HL-60 (cell line): ENCODE results near the gene CC2D2B.
"Not testable (repeated sequence)": the region's sequence is repeated elsewhere in the genome, so short reads cannot be mapped to it uniquely, and the experiment has no call there.

Experiments used
- DNase-seq, 2 experiments: peaks; one replicate each; pipeline ENCODE4 v3.0.0-alpha.2; 2010 to 2020; ENCODE audit warnings: low read depth in 1 of 2, low spot score in 1 of 2
- H3K27ac ChIP-seq: fragments of 250-450 bp; sonication (Bioruptor Pico); replicated peaks from 2 replicates; pipeline ENCODE4 v1.5.1; 2020; ENCODE audit warnings: mild to moderate bottlenecking, moderate library complexity
- H3K27me3 ChIP-seq: fragments of 250-450 bp; sonication (Bioruptor Pico); 2 replicates; pipeline ENCODE4 v1.5.1; 2021; ENCODE audit warnings: mild to moderate bottlenecking, moderate library complexity; ENCODE audit not compliant: insufficient read depth, poor library complexity, severe bottlenecking
- H3K4me3 ChIP-seq: replicated peaks from 2 replicates; pipeline ENCODE4 v1.5.1; 2011; ENCODE audit warnings: mild to moderate bottlenecking, control low read depth, low read length; ENCODE audit not compliant: insufficient read depth
- GABPA ChIP-seq: IDR thresholded peaks from 2 replicates; pipeline ENCODE4 v1.6.1; 2012; ENCODE audit warnings: low read depth
- POLR2AphosphoS5 ChIP-seq: IDR thresholded peaks from 2 replicates; pipeline ENCODE4 v1.6.1; 2012; ENCODE audit warnings: low read depth
- SPI1 ChIP-seq: IDR thresholded peaks from 2 replicates; pipeline ENCODE4 v1.6.1; 2012; ENCODE audit warnings: low read depth, mild to moderate bottlenecking, borderline replicate concordance
- TF ChIP-seq, protein P1 (sequence below): IDR thresholded peaks from one replicate; pipeline ENCODE4 v1.5.1; 2011; ENCODE audit warnings: low read length, control low read depth, inconsistent platforms; ENCODE audit not compliant: insufficient read depth
- TF ChIP-seq, protein P2 (sequence below): IDR thresholded peaks from 2 replicates; pipeline ENCODE4 v1.6.1; 2012; ENCODE audit warnings: low read depth; ENCODE audit not compliant: insufficient replicate concordance

CC2D2B gene

DNA sequence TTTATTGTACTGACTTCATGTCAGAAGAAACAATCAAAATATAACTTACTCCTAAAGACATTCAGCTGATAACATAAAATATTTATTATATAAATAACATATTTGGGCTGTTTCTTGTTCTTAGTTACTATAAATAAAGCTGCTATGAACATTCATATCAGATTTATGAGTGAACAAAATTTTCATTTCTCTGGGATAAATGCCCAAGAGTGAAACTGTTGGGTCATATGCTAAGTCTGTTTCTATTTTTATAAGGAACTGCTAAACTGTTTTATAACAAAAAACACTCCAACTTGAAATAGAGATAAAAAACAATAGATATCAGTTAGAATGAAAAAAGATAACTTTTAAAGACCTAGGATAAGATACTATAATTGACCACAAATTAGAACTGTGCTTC is 26.5 kb upstream of the CC2D2B start:
- no peak for DNase-seq
- TF ChIP-seq SPI1 (no peak), POLR2AphosphoS5 (no peak), GABPA (no peak)
- TF ChIP-seq, protein P1, sequence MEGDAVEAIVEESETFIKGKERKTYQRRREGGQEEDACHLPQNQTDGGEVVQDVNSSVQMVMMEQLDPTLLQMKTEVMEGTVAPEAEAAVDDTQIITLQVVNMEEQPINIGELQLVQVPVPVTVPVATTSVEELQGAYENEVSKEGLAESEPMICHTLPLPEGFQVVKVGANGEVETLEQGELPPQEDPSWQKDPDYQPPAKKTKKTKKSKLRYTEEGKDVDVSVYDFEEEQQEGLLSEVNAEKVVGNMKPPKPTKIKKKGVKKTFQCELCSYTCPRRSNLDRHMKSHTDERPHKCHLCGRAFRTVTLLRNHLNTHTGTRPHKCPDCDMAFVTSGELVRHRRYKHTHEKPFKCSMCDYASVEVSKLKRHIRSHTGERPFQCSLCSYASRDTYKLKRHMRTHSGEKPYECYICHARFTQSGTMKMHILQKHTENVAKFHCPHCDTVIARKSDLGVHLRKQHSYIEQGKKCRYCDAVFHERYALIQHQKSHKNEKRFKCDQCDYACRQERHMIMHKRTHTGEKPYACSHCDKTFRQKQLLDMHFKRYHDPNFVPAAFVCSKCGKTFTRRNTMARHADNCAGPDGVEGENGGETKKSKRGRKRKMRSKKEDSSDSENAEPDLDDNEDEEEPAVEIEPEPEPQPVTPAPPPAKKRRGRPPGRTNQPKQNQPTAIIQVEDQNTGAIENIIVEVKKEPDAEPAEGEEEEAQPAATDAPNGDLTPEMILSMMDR: no peak
- TF ChIP-seq, protein P2, sequence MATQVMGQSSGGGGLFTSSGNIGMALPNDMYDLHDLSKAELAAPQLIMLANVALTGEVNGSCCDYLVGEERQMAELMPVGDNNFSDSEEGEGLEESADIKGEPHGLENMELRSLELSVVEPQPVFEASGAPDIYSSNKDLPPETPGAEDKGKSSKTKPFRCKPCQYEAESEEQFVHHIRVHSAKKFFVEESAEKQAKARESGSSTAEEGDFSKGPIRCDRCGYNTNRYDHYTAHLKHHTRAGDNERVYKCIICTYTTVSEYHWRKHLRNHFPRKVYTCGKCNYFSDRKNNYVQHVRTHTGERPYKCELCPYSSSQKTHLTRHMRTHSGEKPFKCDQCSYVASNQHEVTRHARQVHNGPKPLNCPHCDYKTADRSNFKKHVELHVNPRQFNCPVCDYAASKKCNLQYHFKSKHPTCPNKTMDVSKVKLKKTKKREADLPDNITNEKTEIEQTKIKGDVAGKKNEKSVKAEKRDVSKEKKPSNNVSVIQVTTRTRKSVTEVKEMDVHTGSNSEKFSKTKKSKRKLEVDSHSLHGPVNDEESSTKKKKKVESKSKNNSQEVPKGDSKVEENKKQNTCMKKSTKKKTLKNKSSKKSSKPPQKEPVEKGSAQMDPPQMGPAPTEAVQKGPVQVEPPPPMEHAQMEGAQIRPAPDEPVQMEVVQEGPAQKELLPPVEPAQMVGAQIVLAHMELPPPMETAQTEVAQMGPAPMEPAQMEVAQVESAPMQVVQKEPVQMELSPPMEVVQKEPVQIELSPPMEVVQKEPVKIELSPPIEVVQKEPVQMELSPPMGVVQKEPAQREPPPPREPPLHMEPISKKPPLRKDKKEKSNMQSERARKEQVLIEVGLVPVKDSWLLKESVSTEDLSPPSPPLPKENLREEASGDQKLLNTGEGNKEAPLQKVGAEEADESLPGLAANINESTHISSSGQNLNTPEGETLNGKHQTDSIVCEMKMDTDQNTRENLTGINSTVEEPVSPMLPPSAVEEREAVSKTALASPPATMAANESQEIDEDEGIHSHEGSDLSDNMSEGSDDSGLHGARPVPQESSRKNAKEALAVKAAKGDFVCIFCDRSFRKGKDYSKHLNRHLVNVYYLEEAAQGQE: no peak

DNA sequence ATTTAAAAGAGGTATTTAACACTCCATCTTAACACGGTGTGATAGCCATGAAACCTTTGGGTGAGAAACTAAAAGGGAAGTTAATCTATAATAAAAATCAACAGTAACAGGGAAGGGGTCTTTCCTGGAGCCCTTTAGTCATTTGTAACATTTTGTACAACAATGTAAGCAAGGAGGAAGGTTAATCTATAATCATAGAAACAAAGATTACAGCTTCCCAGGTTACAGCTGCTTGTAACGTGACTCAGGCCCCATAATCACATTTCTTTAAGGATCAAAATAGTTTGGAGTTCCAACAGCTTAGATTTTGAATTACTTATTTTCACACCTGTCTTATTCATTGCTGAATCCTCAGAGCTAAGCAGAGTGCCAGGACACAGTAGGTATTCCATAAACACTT is 17.9 kb upstream of the CC2D2B start:
- TF ChIP-seq POLR2AphosphoS5: no peak
- no peak for DNase-seq
- Histone ChIP-seq H3K27me3 (no peaks in the 10 kb centered on the region), H3K4me3 (no peak overlapping the region), H3K27ac (no peak overlapping the region)

More for the DNA sequence above, 26.5 kb upstream of the CC2D2B start:
- no peak overlapping the region for H3K27ac ChIP-seq
- no peaks in the 10 kb centered on the region for H3K27me3 ChIP-seq
- H3K4me3 ChIP-seq: no peak overlapping the region

DNA sequence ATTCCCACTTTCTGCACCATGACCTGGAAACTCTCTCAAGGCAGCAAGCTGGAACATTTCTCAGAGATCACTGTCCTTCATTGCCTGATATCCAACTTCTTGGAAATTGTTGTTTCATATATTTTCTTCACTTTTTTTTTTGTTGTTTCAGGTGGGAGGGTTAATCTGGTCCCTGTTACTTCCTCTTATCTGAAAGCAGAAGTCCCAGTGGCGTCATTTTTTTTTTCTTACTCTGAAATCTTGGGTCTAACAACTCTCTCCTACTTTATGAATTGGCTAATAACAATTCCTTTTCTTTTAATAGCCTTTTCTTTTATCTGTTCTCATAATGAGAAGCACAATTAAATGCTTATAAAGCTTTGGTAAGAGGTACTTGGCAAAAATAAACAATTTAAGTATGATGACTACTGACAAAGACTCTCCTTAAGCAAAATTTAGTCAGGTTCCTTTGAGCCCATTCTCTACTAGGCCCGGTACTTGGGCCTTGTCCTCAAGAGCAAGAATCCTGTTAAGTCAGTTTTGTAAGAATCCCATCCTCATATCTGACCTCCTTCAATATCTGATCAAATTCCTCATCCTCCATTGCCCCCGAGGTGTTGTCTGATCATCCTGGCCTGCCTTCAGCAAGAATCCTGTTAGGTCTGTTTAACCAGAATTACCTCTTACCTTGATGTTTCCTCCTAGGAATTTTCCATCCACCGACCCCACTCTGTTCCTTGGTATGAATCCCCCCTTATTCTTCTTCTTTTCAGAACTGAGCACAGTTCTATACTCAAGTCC is 11.5 kb upstream of the CC2D2B start:
- H3K27me3 ChIP-seq: no peaks in the 10 kb centered on the region
- TF ChIP-seq SPI1 (peak; percentile 83), GABPA (no peak; the same call in 1 of the 2 replicates)
- peak overlapping the region; percentile 16; the same call in 1 of the 2 replicates for H3K27ac ChIP-seq
- H3K4me3 ChIP-seq: no peak overlapping the region
- peak; percentile 11 to 18 for DNase-seq

DNA sequence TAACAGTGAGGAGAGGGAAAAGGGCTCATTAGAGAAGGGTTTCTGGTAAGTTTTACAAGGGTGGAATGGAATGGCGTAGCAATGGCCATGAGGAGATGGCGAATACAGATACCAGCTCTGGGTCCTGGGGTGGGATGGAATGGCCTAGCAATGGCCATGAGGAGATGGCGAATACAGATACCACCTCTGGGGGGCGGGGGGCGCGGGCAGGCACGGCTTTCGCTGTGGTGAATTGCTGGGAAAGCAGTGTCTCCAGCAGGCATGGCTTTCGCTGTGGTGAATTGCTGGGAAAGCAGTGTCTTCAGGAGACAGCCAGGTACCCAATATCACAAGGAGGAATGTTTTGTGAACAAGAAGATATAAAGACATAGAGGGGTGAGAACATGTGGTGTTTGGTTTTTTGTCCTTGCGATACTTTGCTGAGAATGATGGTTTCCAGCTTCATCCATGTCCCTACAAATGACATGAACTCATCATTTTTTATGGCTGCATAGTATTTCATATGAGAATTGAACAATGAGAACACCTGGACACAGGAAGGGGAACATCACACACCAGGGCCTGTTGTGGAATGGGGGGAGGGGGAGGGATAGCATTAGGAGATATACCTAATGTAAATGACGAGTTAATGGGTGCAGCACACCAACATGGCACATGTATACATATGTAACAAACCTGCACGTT is 1.7 kb upstream of the CC2D2B start:
- H3K27me3 ChIP-seq, H3K4me3 ChIP-seq, H3K27ac ChIP-seq, DNase-seq: not testable (repeated sequence)

DNA sequence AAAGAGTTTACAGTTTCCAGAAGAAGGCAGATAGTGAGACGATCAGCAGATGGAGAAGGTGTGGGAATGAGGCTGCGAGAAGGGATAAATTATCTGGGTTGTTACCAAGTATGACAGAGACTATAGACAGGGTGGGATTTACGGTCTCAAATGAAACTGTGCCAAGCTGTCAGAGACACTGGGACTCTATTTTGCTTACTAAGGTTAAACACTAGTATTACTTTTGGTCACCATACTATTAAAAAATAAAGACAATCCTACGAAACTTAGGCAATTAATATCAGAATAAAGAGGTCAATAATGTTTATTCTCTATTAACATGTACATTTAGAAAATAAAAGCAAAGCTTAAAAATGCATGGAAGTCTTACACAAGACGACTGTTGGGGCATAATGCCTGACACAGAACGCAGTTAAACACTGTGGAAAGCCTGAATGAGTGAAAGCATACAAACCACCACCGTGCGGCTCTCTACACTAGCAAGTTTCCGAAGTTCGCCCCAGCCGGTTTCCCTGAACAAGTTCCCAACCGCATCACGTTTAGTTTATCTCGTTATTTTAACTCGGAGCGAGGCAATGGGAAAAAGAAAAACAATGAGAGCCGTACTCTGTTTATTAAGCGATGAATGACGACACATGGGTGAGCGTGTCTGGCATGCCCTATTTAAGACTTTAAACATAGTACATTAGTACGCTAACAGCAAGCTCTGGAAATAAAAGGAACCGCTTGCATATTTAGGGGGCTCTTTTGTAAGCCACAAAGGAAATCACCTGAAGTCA is 909 bp upstream of the CC2D2B start:
- H3K27ac ChIP-seq: peak overlapping the region; percentile 74
- TF ChIP-seq SPI1: no peak
- TF ChIP-seq, protein P1: peak; percentile 8

DNA sequence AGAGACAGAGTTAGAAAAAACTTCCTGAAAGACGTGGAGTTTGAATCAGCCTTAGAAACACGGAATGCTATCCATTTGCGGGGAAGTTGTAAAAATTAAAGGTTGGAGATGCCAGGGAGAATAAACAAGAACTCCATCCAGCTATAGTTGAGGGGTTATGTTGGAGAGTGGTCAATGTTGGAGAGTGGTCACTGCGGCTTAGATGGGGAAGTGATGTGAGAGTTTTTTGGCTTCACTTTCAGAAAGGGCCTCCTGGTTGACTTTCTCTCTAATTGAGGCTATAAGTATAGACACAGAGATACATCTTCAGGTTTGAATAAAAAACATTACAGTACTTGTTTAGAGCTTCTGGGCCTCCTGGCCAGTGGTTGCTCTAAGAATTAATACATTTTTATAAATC is 675 bp downstream of the CC2D2B start:
- H3K4me3 ChIP-seq: no peak overlapping the region
- no peak overlapping the region for H3K27ac ChIP-seq
- H3K27me3 ChIP-seq: no peaks in the 10 kb centered on the region
- no peak for DNase-seq
- TF ChIP-seq, protein P2: no peak
- TF ChIP-seq POLR2AphosphoS5 (no peak), GABPA (no peak), SPI1 (no peak)
- TF ChIP-seq, protein P1: no peak

More for the DNA sequence above, 909 bp upstream of the CC2D2B start:
- Histone ChIP-seq H3K4me3 (peak overlapping the region; percentile 84), H3K27me3 (no peaks in the 10 kb centered on the region)
- peak; percentile 57 to 75 for DNase-seq
